IPS-18a (cell line): ENCODE results near the gene LDLRAD4.

Source experiments
- H3K27ac ChIP-seq: one replicate; pipeline ENCODE4 v1.5.1; 2013; ENCODE audit warnings: low read length
- H3K27me3 ChIP-seq: one replicate; pipeline ENCODE4 v1.6.1; 2013; ENCODE audit warnings: mild to moderate bottlenecking, low read length; ENCODE audit not compliant: control insufficient read depth, insufficient read depth
- H3K36me3 ChIP-seq: one replicate; pipeline ENCODE4 v1.6.1; 2013; ENCODE audit warnings: low read depth, low read length; ENCODE audit not compliant: control insufficient read depth
- H3K4me1 ChIP-seq: one replicate; pipeline ENCODE4 v1.6.1; 2013; ENCODE audit warnings: low read depth, low read length; ENCODE audit not compliant: control insufficient read depth
- H3K4me3 ChIP-seq: one replicate; pipeline ENCODE4 v1.5.1; 2013; ENCODE audit warnings: low read length
- H3K9ac ChIP-seq: one replicate; pipeline ENCODE4 v1.6.1; 2013; ENCODE audit warnings: mild to moderate bottlenecking, low read length, moderate library complexity
- H3K9me3 ChIP-seq: one replicate; pipeline ENCODE4 v1.6.1; 2013; ENCODE audit warnings: low read depth, low read length; ENCODE audit not compliant: control insufficient read depth

LDLRAD4 gene

GRCh38 chr18:13232086-13232917, 13.7 kb downstream of the LDLRAD4 start:
- H3K27ac ChIP-seq = no peak overlapping the region
- H3K27me3 ChIP-seq = no peaks in the 10 kb centered on the region
- no peak overlapping the region for H3K4me3 ChIP-seq
- H3K9ac ChIP-seq = no peak overlapping the region
- H3K36me3 ChIP-seq = no peaks in the 10 kb centered on the region
- no peaks in the 10 kb centered on the region for H3K9me3 ChIP-seq
- peaks cover 8% of the 10 kb centered on the region for H3K4me1 ChIP-seq

DNA sequence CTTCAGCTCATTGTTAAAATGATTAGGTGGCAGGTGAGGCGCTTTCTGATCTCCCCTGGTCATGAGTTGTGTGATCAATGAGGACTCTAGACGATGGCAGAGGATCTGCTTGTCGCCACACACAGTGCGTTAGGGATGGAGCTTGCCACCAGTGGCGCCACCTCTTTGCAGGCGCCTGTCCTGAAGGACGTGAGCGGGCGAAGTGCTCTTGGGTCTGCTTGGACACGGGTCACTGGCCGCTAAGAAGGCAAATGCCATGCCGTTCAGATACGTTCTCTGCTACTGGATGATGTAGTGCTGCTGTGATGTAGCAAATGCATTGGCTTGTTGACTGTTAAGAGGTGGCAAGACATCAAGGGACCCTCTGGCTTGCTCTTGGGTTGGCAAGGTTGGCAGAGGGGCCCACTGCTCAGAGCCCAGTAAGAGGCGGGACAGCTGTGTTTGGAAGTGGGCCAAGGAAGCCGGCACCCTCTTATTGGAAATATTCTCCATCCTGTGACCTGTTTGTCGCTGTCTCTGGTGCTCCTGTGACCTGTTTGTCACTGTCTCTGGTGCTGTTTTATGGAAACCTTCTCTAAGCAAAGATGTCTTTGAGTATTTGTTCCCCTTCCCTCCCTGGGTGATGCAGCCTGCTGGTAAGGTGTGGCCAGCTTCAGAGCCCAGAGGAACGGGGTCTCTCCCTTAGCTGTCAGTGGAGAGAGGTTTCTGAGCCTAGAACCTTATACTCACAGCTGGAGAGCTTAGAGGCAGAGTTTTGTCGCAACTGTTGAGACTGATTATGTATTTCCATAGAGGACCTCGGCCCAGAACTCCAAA, 14.6 kb downstream of the LDLRAD4 start:
- Histone ChIP-seq H3K4me1 (peaks cover 8% of the 10 kb centered on the region), H3K36me3 (no peaks in the 10 kb centered on the region), H3K27ac (no peak overlapping the region), H3K9ac (no peak overlapping the region), H3K4me3 (no peak overlapping the region), H3K27me3 (no peaks in the 10 kb centered on the region), H3K9me3 (no peaks in the 10 kb centered on the region)

GRCh38 chr18:13233787-13234783, 15.5 kb downstream of the LDLRAD4 start:
- no peaks in the 10 kb centered on the region for H3K9me3 ChIP-seq
- no peak overlapping the region for H3K27ac ChIP-seq
- H3K4me1 ChIP-seq = peaks cover 8% of the 10 kb centered on the region
- no peak overlapping the region for H3K4me3 ChIP-seq
- H3K9ac ChIP-seq = no peak overlapping the region
- no peaks in the 10 kb centered on the region for H3K27me3 ChIP-seq
- H3K36me3 ChIP-seq = no peaks in the 10 kb centered on the region

DNA sequence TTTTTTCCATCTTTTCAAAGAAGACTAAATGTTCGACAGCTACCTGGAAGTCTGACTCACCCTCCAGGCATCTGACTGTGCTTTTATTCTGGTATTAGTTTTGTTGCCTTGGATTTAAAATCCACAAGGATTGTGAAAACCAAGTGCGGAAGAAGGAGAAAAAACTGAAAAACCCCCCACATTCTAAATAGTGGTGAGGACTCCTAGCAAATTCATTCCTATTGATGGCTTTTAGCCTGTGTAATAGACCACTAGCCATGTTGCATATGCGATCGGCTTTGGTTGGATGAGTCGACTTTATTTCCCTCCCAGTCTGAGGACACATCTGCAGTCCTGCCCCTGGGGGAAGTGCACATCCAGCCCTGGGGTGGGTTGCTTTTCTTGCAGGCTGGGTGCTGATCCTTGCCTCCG, 16.9 kb downstream of the LDLRAD4 start:
- Histone ChIP-seq H3K9ac (no peak overlapping the region), H3K9me3 (no peaks in the 10 kb centered on the region), H3K27me3 (no peaks in the 10 kb centered on the region), H3K4me1 (peaks cover 8% of the 10 kb centered on the region), H3K27ac (no peak overlapping the region), H3K4me3 (no peak overlapping the region), H3K36me3 (no peaks in the 10 kb centered on the region)

DNA sequence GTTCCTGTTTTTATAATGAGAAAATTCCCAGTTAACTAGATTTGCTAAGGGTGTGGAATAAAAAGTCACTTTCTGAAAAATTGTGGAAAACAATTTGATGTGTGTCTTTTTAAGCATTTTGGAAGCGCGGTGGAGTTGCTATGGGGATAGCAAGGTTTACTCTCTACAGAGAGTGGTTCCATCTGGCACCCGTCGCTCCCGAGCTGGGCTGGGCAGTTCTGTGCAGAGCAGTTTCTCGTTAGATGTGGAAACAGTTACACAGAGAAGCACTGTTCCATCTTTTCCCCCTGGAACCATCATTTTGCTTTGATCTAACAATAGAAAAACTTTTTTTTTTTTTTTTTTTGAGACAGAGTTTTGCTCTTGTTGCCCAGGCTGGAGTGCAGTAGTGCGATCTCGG, 17.4 kb downstream of the LDLRAD4 start:
- Histone ChIP-seq H3K9me3 (no peaks in the 10 kb centered on the region), H3K4me1 (peaks cover 8% of the 10 kb centered on the region), H3K4me3 (no peak overlapping the region), H3K9ac (no peak overlapping the region), H3K36me3 (no peaks in the 10 kb centered on the region), H3K27ac (no peak overlapping the region), H3K27me3 (no peaks in the 10 kb centered on the region)

GRCh38 chr18:13236411-13236810, 17.9 kb downstream of the LDLRAD4 start:
- H3K4me1 ChIP-seq = peaks cover 8% of the 10 kb centered on the region
- no peaks in the 10 kb centered on the region for H3K36me3 ChIP-seq
- H3K9ac ChIP-seq = no peak overlapping the region
- no peaks in the 10 kb centered on the region for H3K9me3 ChIP-seq
- no peak overlapping the region for H3K27ac ChIP-seq
- no peaks in the 10 kb centered on the region for H3K27me3 ChIP-seq
- H3K4me3 ChIP-seq = no peak overlapping the region

- H3K9me3 ChIP-seq = no peaks in the 10 kb centered on the region
- no peak overlapping the region for H3K27ac ChIP-seq
- H3K9ac ChIP-seq = no peak overlapping the region
- H3K4me3 ChIP-seq = no peak overlapping the region
- H3K27me3 ChIP-seq = no peaks in the 10 kb centered on the region
- H3K36me3 ChIP-seq = no peaks in the 10 kb centered on the region
- H3K4me1 ChIP-seq = peaks cover 8% of the 10 kb centered on the region
These were observed 18.5 kb downstream of the LDLRAD4 start for GRCh38 chr18:13237073-13237472.

DNA sequence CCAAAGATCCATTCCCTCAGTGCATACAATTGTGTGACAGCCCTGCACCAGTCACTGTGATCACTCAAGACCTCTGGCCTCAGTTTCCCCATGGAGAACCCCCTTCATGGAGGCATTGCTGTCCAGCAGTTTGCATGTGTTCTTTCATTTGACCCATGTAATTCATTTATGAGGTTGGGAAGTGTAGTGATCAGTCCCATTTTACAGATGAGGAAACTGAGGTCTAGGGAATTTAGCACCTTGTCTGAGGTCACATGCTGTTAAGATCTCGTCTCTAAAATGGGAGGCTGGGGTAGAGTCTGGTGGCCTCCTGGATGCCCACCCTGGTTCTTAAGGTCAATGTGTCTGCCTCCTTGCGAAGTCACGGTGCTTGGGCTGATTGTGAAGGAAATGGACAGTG, 19.1 kb downstream of the LDLRAD4 start:
- no peaks in the 10 kb centered on the region for H3K27me3 ChIP-seq
- no peak overlapping the region for H3K4me3 ChIP-seq
- H3K4me1 ChIP-seq = peaks cover 8% of the 10 kb centered on the region

GRCh38 chr18:13239171-13239956, 20.8 kb downstream of the LDLRAD4 start:
- Histone ChIP-seq H3K36me3 (no peaks in the 10 kb centered on the region), H3K4me3 (no peak overlapping the region), H3K27ac (no peak overlapping the region), H3K27me3 (no peaks in the 10 kb centered on the region), H3K4me1 (peaks cover 8% of the 10 kb centered on the region), H3K9me3 (no peaks in the 10 kb centered on the region), H3K9ac (no peak overlapping the region)

More for the DNA sequence above, 19.1 kb downstream of the LDLRAD4 start:
- Histone ChIP-seq H3K27ac (no peak overlapping the region), H3K36me3 (no peaks in the 10 kb centered on the region), H3K9ac (no peak overlapping the region), H3K9me3 (no peaks in the 10 kb centered on the region)

DNA sequence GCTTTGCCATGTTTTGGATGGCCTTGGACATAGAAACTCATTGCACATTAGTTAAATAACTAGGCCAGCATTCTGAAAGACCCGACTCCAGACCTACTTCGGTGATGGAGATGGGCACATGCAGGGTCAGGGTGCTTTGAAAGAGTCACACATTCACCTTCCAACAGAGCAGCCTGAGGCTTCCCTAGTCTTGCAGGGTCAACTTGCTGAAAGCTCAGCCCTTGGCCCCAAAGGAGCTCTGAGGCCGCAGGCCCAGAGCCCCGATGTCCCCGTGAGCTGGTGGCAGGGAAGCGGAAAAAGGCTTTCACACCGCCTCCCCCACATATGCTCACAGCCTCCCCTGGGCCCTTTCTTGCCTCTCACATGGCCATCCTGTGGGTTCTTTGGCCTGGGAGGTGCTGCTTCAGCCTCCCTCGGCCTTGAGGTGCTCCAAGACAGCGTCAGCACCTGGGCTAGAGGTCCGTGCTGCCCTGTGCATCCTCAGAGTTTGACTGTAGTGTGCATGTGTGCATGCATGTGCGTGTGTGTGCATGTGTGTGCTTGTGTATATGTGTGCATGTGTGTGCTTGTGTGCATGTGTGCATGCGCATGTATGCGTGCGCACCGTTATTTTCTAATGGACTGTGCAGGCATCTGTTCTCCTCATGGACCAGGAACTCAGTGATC, 21.6 kb downstream of the LDLRAD4 start:
- H3K4me1 ChIP-seq = peaks cover 8% of the 10 kb centered on the region
- H3K9ac ChIP-seq = no peak overlapping the region
- no peak overlapping the region for H3K4me3 ChIP-seq
- H3K36me3 ChIP-seq = no peaks in the 10 kb centered on the region
- no peaks in the 10 kb centered on the region for H3K9me3 ChIP-seq
- no peak overlapping the region for H3K27ac ChIP-seq
- H3K27me3 ChIP-seq = no peaks in the 10 kb centered on the region
